Glutamatergic neuron (in vitro differentiated cells): Measurements from ENCODE around the gene CDK19. TPM values are rescaled to one million over a fixed set of nuclear protein-coding genes. Genes with fewer than 3 reads are reported as not detected.

Source experiments
- DNase-seq: peaks from one replicate; pipeline ENCODE4 v3.0.0; 2022
- H3K27ac Mint-ChIP-seq: one replicate; pipeline ENCODE4 v1.8.0; 2020; ENCODE audit warnings: mild to moderate bottlenecking, mixed read lengths, inconsistent platforms; ENCODE audit not compliant: unreplicated experiment
- H3K27me3 Mint-ChIP-seq: one replicate; pipeline ENCODE4 v1.8.0; 2020; ENCODE audit warnings: mild to moderate bottlenecking, moderate library complexity, mixed read lengths, inconsistent platforms; ENCODE audit not compliant: unreplicated experiment
- H3K36me3 Mint-ChIP-seq: one replicate; pipeline ENCODE4 v1.8.0; 2020; ENCODE audit warnings: mild to moderate bottlenecking, mixed read lengths, inconsistent platforms; ENCODE audit not compliant: unreplicated experiment
- H3K4me1 Mint-ChIP-seq: one replicate; pipeline ENCODE4 v1.8.0; 2020; ENCODE audit warnings: mild to moderate bottlenecking, low read depth, mixed read lengths, inconsistent platforms; ENCODE audit not compliant: unreplicated experiment
- H3K4me3 Mint-ChIP-seq: one replicate; pipeline ENCODE4 v1.8.0; 2020; ENCODE audit warnings: mild to moderate bottlenecking, mixed read lengths, inconsistent platforms; ENCODE audit not compliant: unreplicated experiment
- H3K9me3 Mint-ChIP-seq: one replicate; pipeline ENCODE4 v1.8.0; 2020; ENCODE audit warnings: mild to moderate bottlenecking, moderate library complexity, mixed read lengths, inconsistent platforms; ENCODE audit not compliant: unreplicated experiment
- CTCF ChIP-seq: fragments of 200-600 bp; sonication (generic); IDR thresholded peaks from one replicate; pipeline ENCODE4 v1.5.0; 2021; ENCODE audit not compliant: partially characterized antibody, unreplicated experiment
- total RNA-seq: library from RNA; stranded (reverse); fragmentation: NEBNext Ultra II Directional; extraction: Animal tissue kit (Norgen Biotek cat#: 25700); gene quantifications from one replicate; pipeline ENCODE4 v1.2.1, GENCODE V29; 2021; ENCODE audit not compliant: unreplicated experiment

CDK19 gene
- total RNA-seq, 1 donor from 2014 or later: 20.8 TPM

DNA sequence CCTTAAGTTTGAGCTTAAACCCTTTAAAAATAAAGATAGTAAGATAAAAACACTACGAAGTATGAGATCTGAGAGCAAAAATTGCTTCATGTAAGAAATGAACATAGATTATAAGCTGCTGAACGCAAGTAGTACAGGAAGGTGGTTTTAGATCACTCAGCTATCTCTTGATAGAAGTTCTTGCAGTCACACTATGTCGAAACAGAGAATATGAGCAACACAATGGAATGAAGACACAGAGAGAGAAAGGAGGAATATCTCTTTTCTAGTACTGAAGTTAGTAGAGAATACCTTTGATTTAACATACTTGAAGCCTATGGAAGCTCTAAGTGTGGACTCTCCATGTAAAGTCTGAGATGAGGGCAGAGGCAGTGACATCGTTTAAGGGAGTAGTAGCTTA lies 162.7 kb downstream of the CDK19 start:
- no peaks in the 10 kb centered on the region for H3K36me3 Mint-ChIP-seq
- no peak overlapping the region for H3K27ac Mint-ChIP-seq
- no peak for DNase-seq
- peaks cover 3% of the 10 kb centered on the region for H3K9me3 Mint-ChIP-seq
- H3K4me3 Mint-ChIP-seq: no peak overlapping the region
- no peaks in the 10 kb centered on the region for H3K27me3 Mint-ChIP-seq
- H3K4me1 Mint-ChIP-seq: no peaks in the 10 kb centered on the region
- no peak for TF ChIP-seq CTCF

DNA sequence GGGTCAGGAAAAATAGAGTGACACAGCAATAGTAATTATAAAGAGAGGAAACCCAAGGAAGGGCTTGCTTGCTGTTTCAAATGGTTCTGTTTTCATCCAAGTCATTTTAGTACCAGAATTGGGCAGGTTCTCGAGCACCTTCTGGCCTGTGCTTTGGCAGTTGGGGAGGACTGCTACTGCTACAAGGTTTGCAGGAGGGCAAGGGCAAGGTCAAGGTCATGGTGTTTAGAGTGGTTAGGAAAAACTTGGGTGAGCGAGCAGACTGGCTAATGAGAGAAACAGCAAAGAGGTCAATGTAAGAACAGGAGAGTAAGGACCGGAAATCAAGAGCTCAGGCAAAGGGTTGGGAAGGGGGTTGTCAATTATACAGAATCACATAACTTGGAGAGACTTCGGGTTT lies 164.5 kb downstream of the CDK19 start:
- peaks cover 3% of the 10 kb centered on the region for H3K9me3 Mint-ChIP-seq
- H3K36me3 Mint-ChIP-seq: no peaks in the 10 kb centered on the region
- H3K27ac Mint-ChIP-seq: no peak overlapping the region
- H3K4me1 Mint-ChIP-seq: no peaks in the 10 kb centered on the region
- no peak overlapping the region for H3K4me3 Mint-ChIP-seq
- no peaks in the 10 kb centered on the region for H3K27me3 Mint-ChIP-seq
- no peak for TF ChIP-seq CTCF
- DNase-seq: no peak

- H3K36me3 Mint-ChIP-seq: peaks cover 5% of the 10 kb centered on the region
- TF ChIP-seq CTCF: no peak
- no peak overlapping the region for H3K27ac Mint-ChIP-seq
- no peak overlapping the region for H3K4me3 Mint-ChIP-seq
- H3K9me3 Mint-ChIP-seq: peaks cover 4% of the 10 kb centered on the region
- H3K27me3 Mint-ChIP-seq: peaks cover 2% of the 10 kb centered on the region
- H3K4me1 Mint-ChIP-seq: no peaks in the 10 kb centered on the region
- DNase-seq: no peak
Observed at GRCh38 chr6:110649704-110650103, 165.6 kb downstream of the CDK19 start.

GRCh38 chr6:110646951-110647910 lies 168.0 kb downstream of the CDK19 start:
- H3K36me3 Mint-ChIP-seq: peaks cover 5% of the 10 kb centered on the region
- H3K27ac Mint-ChIP-seq: no peak overlapping the region
- H3K9me3 Mint-ChIP-seq: peaks cover 6% of the 10 kb centered on the region
- peaks cover 2% of the 10 kb centered on the region for H3K27me3 Mint-ChIP-seq
- H3K4me1 Mint-ChIP-seq: no peaks in the 10 kb centered on the region
- DNase-seq: no peak
- peak; percentile 63 for TF ChIP-seq CTCF
- no peak overlapping the region for H3K4me3 Mint-ChIP-seq

DNA sequence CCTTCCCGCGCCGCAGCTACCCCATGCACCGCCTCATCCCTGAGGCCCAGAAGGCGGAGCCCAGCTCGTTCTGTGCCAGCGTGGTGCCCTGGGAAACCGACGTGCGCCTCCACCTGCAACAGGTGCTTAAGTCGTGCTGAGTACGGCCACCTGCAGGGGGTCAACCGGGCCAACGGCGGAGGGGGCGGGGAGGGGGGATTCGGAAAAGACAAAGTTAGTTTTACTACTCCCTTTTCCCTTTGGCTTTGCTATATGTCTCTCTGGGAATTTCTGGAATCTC lies 168.9 kb downstream of the CDK19 start:
- Mint-ChIP-seq H3K4me3 (no peak overlapping the region), H3K9me3 (peaks cover 6% of the 10 kb centered on the region), H3K36me3 (peaks cover 5% of the 10 kb centered on the region), H3K4me1 (no peaks in the 10 kb centered on the region), H3K27ac (no peak overlapping the region), H3K27me3 (peaks cover 2% of the 10 kb centered on the region)
- DNase-seq: no peak
- no peak for TF ChIP-seq CTCF
